CD4-positive, alpha-beta T cell treated with Interleukin-4 for 1 hour (primary cell): ENCODE data around the gene SFSWAP.

Experiments
- DNase-seq, 2 donors: peaks; one replicate each; pipeline ENCODE4 v3.0.0-alpha.2; 2020 to 2022

The SFSWAP gene

DNA sequence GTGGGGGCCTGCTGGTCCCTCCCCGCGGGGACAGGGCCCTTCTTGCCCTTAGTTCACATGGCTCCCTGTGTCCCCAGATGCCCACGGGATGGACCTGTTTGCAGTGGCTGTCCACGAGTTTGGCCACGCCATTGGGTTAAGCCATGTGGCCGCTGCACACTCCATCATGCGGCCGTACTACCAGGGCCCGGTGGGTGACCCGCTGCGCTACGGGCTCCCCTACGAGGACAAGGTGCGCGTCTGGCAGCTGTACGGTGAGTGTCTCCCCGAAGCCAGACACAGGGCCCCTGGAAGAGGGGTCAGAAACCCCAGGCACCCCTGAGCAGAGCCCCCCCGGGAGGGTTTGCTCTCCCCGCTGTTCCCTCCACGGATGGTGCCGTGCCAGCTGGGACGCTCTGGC is 130.7 kb downstream of the SFSWAP start:
- no peak for DNase-seq

GRCh38 chr12:131842169-131842568 is 131.3 kb downstream of the SFSWAP start:
- no peak for DNase-seq

GRCh38 chr12:131843527-131843926 is 132.6 kb downstream of the SFSWAP start:
- DNase-seq, result no peak

- DNase-seq, result no peak
Measured at GRCh38 chr12:131844140-131844539, 133.2 kb downstream of the SFSWAP start.

- DNase-seq, result no peak
Measured at GRCh38 chr12:131844656-131845055, 133.8 kb downstream of the SFSWAP start.

DNA sequence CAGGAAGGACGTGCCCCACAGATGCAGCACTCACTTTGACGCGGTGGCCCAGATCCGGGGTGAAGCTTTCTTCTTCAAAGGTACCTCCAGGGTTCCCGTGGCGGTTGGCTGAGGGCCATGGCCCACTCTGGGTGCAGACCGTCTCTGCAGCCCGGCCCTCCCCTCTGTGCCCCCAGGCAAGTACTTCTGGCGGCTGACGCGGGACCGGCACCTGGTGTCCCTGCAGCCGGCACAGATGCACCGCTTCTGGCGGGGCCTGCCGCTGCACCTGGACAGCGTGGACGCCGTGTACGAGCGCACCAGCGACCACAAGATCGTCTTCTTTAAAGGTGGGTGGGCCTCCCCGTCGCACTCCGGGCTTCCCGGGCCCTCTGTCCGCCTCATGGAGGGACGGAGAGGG is 134.2 kb downstream of the SFSWAP start:
- DNase-seq, result no peak

DNA sequence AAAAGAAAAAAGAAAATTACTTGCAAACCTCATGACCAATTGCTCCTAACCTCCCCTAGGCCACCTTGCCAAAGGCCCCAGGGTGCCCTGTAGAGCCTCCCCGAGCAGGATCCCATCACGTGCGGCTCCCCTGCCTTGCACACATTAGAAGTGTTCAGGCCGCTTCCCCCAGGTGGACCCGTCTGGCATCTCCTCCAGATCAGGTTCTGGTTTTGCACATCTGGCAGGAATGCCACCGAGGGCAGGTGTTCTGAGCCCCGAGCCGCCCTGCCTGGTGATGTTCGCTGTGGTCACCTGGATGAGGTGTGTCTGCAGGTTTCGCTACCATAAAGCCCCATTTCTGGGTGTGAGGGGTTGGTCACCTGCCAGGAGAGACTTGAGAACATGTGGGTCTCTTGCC is 136.6 kb downstream of the SFSWAP start:
- DNase-seq, result no peak

- no peak for DNase-seq
Measured at GRCh38 chr12:131848753-131849152, 137.9 kb downstream of the SFSWAP start.
